Rectal smooth muscle tissue (tissue), 1 donor: Measurements from ENCODE around the gene ECE1.
"Not testable (repeated sequence)": the region's sequence is repeated elsewhere in the genome, so short reads cannot be mapped to it uniquely, and the experiment has no call there.

Experiments
- H3K27ac ChIP-seq: one replicate; pipeline ENCODE4 v1.7.0; 2013; ENCODE audit warnings: low read depth, low read length, inconsistent platforms
- H3K27me3 ChIP-seq: one replicate; pipeline ENCODE4 v1.7.0; 2013; ENCODE audit warnings: low read length; ENCODE audit not compliant: control insufficient read depth, insufficient read depth
- H3K36me3 ChIP-seq: one replicate; pipeline ENCODE4 v1.7.0; 2013; ENCODE audit warnings: low read length; ENCODE audit not compliant: control insufficient read depth, insufficient read depth
- H3K4me1 ChIP-seq: one replicate; pipeline ENCODE4 v1.7.0; 2013; ENCODE audit warnings: low read length; ENCODE audit not compliant: control insufficient read depth, insufficient read depth
- H3K4me3 ChIP-seq: one replicate; pipeline ENCODE4 v1.7.0; 2013; ENCODE audit warnings: low read length
- H3K9ac ChIP-seq: one replicate; pipeline ENCODE4 v1.7.0; 2013; ENCODE audit warnings: low read length

The ECE1 gene

DNA sequence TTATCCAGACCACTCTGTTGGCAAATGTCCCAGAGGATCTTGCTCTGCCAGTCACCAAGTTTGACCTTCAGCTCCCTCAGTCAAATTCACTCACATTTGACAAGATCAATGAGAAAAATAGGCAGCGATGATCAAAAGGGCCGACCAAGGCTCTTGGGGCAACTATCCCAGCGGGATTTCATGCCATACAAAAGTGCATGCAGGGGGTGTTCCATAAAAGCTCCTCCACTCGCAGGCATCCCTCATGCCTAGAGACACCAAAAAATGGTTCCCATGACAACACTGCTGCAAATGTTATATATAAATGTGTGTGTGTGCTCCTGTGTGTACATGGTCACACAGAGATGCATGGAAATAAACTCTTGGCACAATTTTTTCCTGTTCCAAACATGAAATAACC, 97.4 kb downstream of the ECE1 start:
- no peak overlapping the region for H3K4me3 ChIP-seq
- no peaks in the 10 kb centered on the region for H3K27me3 ChIP-seq
- no peaks in the 10 kb centered on the region for H3K4me1 ChIP-seq
- H3K27ac ChIP-seq, result no peak overlapping the region
- H3K9ac ChIP-seq, result no peak overlapping the region
- H3K36me3 ChIP-seq, result no peaks in the 10 kb centered on the region

GRCh38 chr1:21192284-21192683, 98.0 kb downstream of the ECE1 start:
- no peaks in the 10 kb centered on the region for H3K36me3 ChIP-seq
- no peak overlapping the region for H3K27ac ChIP-seq
- no peak overlapping the region for H3K9ac ChIP-seq
- no peaks in the 10 kb centered on the region for H3K27me3 ChIP-seq
- no peaks in the 10 kb centered on the region for H3K4me1 ChIP-seq
- no peak overlapping the region for H3K4me3 ChIP-seq

DNA sequence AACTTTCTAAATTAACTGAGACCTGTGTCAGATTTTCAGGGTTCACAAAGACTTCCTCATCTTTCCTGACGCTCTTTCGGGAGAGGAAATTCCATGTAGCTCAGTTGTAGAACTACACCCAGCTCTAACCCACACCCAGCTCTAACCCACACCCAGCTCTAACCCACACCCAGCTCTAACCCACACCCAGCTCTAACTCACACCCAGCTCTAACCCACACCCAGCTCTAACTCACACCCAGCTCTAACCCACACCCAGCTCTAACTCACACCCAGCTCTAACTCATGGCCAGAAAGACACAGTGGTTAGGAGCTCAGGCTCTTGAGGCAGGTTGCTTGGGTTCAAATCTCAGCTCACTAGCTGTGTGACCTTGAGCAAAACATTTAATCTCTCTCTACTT, 99.5 kb downstream of the ECE1 start:
- H3K36me3 ChIP-seq, H3K4me3 ChIP-seq, H3K27me3 ChIP-seq, H3K9ac ChIP-seq, H3K27ac ChIP-seq, H3K4me1 ChIP-seq: not testable (repeated sequence)

DNA sequence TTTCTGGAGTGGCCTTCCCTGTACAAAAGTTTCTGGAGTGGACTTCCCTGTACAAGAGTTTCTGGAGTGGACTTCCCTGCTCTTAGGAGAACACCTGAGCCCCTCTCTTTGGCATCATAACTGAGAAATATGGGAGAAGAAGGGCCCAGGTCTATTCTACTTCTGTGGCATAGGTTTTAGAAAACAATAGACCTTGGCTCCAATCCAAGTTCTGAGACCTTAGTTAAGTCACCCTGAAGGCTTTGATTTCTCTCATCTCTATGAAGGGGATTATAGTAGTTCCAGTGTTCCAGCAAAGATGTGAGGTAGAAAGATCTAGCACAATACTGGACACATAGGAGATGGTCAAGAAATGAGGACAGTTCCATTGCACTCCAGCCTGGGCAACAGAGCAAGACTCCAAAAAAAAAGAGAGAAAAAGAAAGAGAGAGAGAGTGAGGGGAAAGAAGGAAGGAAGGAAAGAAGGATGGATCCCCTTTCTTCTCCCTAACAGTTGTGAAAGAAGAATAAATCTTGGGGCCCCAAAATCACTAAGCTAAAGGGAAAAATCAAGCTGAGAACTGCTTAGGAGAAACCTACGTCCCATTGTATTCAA, 100.3 kb downstream of the ECE1 start:
- H3K27ac ChIP-seq, result no peak overlapping the region
- H3K36me3 ChIP-seq, result no peaks in the 10 kb centered on the region
- H3K9ac ChIP-seq, result no peak overlapping the region
- H3K4me3 ChIP-seq, result no peak overlapping the region
- H3K27me3 ChIP-seq, result no peaks in the 10 kb centered on the region
- no peaks in the 10 kb centered on the region for H3K4me1 ChIP-seq

- H3K36me3 ChIP-seq, result no peaks in the 10 kb centered on the region
- no peak overlapping the region for H3K27ac ChIP-seq
- H3K27me3 ChIP-seq, result no peaks in the 10 kb centered on the region
- H3K9ac ChIP-seq, result no peak overlapping the region
- H3K4me3 ChIP-seq, result no peak overlapping the region
- H3K4me1 ChIP-seq, result no peaks in the 10 kb centered on the region
Observed at GRCh38 chr1:21189421-21189820, 100.8 kb downstream of the ECE1 start.

DNA sequence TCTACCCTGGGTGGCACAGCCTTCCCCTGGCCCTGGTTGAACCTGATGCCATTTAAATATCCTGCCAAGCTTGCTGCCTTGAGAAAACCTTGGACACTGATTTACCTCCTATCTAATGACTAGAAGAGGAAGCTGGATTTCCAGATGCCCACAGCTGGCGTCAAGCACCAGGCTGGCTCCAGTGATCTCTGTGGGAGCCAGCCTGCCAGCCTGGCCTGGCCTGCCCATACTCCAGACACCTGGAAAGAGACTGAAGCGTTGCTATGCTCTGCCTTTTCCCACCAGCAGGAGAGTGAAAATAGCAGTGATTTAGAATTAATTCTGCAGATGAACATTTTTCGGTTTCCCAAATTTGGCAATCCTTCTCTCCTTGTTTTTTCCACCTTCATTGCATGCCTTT, 102.0 kb downstream of the ECE1 start:
- Histone ChIP-seq H3K4me1 (no peaks in the 10 kb centered on the region), H3K27ac (no peak overlapping the region), H3K9ac (no peak overlapping the region), H3K4me3 (no peak overlapping the region), H3K27me3 (no peaks in the 10 kb centered on the region), H3K36me3 (no peaks in the 10 kb centered on the region)

GRCh38 chr1:21185221-21185731, 105.0 kb downstream of the ECE1 start:
- Histone ChIP-seq H3K27ac (no peak overlapping the region), H3K4me3 (no peak overlapping the region), H3K27me3 (no peaks in the 10 kb centered on the region), H3K4me1 (no peaks in the 10 kb centered on the region), H3K36me3 (no peaks in the 10 kb centered on the region), H3K9ac (no peak overlapping the region)

- Histone ChIP-seq H3K4me3 (no peak overlapping the region), H3K27ac (no peak overlapping the region), H3K9ac (no peak overlapping the region), H3K27me3 (no peaks in the 10 kb centered on the region), H3K4me1 (no peaks in the 10 kb centered on the region), H3K36me3 (no peaks in the 10 kb centered on the region)
Observed at GRCh38 chr1:21184276-21184675, 106.0 kb downstream of the ECE1 start.

DNA sequence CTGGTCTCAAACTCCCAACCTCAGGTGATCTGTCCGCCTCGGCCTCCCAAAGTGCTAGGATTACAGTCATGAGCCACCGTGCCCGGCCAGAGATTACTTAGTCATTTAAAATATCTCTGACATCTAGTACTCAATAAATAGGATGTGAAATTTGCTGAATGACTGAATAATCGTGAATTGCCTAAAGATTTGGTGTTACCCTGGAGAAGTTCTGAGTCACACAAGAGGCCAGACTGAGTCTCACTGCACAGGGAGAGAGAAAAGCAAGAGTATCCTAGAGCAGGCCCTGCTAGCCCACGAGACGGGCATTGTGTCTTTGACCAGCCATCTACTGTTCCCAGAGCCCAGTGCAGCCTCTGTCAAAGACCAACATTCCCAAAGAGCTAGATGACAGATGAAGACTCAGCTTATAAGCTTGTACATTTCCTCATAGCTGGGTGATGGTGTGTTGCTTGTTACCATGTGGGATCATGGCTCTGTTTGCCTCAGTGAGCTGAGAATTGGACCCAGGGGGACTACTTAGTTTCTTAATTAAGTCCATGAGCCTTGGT, 108.0 kb downstream of the ECE1 start:
- Histone ChIP-seq H3K27me3 (no peaks in the 10 kb centered on the region), H3K27ac (no peak overlapping the region), H3K36me3 (no peaks in the 10 kb centered on the region), H3K4me3 (no peak overlapping the region), H3K9ac (no peak overlapping the region), H3K4me1 (peaks cover 1% of the 10 kb centered on the region)

DNA sequence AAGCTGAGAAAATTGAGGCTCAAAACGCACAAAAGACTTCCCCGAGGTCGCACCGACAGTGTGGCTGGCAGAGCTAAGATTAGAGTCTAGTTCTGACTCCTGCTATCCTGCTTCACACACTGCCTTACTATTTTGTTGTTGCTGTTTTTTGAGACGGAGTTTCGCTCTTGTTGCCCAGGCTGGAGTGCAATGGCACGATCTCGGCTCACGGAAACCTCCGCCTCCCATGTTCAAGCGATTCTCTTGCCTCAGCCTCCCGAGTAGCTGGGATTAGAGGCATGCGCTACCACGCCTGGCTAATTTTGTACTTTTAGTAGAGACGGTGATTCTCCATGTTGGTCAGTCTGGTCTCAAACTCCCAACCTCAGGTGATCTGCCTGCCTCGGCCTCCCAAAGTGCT, 112.0 kb downstream of the ECE1 start:
- H3K36me3 ChIP-seq, H3K27ac ChIP-seq, H3K27me3 ChIP-seq, H3K9ac ChIP-seq, H3K4me3 ChIP-seq, H3K4me1 ChIP-seq: not testable (repeated sequence)

DNA sequence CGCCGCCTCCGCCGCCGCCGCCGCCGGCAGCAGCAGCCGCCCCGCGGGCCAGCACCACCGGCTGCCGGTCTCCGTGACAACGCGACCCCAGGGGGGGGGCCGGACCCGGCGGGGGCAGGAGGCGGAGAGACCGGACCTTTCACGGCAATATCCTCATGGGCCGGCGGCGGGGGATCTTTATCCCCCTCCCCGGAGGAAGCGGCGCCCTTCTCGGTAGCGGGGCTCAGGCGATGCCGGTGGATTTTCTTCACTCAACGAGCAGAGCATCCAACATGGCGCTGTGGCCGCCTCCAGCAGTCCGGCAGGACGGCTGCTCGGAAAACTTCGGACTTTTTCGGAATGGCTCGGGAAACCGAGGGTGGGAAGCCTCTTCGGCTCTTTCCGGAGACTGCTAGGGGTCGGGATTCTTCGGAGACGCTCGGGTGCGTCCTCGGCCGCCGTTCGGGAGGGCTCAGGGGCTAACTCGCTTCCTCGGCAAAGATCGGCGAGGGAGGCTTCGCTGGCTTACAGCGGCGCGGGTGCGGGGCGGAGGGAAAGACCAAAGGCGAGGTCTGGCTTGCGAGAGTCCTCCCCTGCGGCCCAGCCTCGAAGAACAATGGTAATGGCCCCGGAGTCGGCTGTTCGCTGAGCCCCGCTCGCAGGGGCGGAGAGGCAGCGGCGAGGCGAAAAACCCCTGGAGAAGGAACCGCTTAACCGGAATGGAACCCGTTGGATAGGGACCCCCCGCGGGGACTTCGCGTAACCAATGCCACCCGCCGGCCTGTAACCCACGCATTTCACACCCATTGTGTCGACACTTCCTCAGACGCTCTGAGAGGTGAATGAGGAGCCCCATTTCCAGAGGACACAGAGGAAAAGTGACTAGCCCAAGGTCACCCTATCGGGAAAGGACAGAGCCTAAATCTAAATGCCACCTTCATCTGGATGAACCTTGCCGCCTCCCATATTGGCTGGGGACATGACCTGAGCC, 113.4 kb downstream of the ECE1 start, which contains the start of gene EIF4G3:
Gene EIF4G3 (minus strand): TSS at position 312 of the 970 bp plus-strand sequence. CDS start 174,155 bp downstream, outside the sequence.
- Histone ChIP-seq H3K4me3 (peak within 1 kb of the TSS; percentile 95), H3K4me1 (peaks cover 4% of the 10 kb centered on the region), H3K36me3 (no peaks in the 10 kb centered on the region), H3K27ac (peak within 1 kb of the TSS; percentile 79), H3K9ac (peak within 1 kb of the TSS; percentile 88), H3K27me3 (no peaks in the 10 kb centered on the region)

DNA sequence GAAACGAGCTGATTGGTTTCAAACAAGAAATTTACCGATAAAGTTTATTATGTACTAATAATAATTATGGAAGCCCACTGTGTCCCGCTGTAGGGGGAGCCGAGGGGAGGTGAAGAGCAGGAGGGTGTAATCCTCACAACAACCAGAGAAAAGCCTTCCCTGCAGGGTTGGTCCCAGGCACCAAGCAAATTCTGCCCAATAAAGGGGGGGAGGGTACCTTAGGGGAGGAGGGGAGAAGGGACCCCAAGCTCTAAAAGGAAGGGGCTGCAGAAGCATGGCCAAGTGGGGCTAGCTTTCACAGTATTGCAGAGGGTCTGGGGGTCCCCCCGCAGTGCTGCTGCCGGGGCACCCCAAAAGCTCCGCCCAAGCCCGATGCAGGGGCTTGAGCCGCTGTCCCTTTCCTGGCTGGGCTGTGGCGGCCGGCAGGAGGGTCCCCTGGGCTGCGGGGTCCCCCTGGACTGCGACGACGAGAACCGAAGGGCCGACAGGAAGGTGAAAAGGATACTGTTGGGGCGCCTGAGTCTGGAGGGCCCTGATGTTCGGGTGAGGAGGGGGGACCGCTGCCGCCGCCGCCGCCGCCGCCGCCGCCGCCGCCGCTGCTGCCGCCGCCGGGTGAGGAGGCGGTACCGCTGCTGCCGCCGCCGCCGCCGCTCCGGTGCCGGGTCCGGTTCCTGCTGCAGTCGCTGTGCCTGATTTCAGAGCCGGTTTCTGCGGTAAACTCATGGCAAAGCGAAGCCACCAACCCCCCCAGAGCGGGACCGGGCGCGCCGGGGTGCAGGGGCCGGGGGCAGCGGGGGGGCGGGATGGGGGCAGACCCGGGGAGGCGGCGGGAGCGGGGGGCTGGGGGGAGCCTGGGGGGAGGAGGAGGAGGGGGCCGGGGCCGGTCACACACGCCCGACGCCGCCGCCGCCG, 114.3 kb downstream of the ECE1 start:
- H3K4me3 ChIP-seq, result peak overlapping the region; percentile 95
- peak overlapping the region; percentile 88 for H3K9ac ChIP-seq
- H3K27me3 ChIP-seq, result no peaks in the 10 kb centered on the region
- H3K27ac ChIP-seq, result peak overlapping the region; percentile 79
- H3K36me3 ChIP-seq, result no peaks in the 10 kb centered on the region
- peaks cover 4% of the 10 kb centered on the region for H3K4me1 ChIP-seq
